ENCODE results near the gene UBE2D2.

The UBE2D2 gene

DNA sequence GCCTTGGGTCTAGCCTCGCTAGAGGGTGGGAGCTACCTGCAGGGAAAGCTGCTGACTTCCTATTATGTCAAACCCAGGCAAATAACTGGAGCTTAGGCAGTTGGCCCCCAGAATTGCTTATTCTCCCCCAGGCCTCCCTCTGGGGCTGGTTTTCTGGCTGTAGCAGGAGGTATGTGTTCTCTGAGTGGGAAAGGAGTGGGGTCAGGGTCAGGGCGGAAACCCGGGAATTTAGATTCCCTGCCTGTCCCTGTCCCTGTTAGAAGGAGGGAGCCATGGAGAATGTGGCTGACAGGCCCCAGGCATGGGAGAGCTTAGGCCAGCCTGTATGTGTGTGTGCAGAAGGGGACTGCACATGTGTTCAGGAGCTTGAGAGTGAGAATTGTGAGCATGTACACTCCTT is 73.4 kb downstream of the UBE2D2 start:
- no peak for DNase-seq (ENCODE audit: low read depth in 1 of 2, low spot score in 1 of 2)

DNA sequence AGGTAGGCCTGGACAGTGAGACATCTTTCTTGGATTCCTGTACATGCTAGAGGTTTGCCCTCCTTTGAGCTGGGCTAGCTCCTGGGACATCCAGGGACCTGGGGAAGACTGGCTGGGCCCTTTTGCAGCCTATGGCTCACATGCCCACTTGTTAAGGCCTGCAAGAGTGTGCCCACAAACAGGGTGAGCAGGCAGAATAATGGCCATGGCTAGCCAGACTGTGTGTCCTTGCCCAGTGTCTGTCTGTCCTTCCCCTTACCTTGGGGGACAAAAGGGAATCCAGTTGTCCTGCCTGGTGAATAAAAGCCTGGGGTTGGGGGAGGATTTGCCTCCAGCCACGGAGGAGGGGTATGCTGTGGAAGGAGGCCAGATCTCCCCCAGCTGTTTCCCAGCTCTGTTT is 74.1 kb downstream of the UBE2D2 start:
- no peak for DNase-seq (ENCODE audit: low read depth in 1 of 2, low spot score in 1 of 2)

DNA sequence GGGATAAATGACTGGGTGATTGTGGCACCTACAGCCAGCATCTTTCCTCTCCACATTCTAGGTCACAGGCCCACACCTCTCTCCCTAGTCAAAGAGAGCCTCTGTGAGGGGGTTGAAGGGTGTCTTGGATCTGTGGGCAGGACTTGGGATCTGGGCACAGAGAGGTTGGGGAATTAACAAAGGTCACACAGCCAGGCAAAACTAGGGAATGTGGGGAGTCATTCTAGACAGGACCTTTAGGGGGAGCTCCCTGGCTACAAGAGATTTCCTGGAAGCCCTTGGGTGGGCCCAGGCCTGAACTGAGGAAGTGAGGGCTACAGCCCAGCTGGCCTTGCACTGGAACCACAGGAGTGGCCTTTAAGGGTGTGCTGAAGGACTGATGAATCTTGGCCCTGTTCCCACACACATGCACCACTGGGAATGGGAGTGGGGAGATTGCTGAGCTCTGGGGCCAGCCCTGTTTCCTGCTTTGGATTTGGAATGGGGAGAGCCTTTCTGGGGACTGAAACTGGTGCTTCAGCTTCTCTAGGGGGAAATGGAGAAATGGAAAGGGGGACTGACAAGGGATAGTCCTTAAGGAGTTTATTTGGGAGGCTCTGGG is 74.6 kb downstream of the UBE2D2 start:
- no peak for DNase-seq (ENCODE audit: low read depth in 1 of 2, low spot score in 1 of 2)

DNA sequence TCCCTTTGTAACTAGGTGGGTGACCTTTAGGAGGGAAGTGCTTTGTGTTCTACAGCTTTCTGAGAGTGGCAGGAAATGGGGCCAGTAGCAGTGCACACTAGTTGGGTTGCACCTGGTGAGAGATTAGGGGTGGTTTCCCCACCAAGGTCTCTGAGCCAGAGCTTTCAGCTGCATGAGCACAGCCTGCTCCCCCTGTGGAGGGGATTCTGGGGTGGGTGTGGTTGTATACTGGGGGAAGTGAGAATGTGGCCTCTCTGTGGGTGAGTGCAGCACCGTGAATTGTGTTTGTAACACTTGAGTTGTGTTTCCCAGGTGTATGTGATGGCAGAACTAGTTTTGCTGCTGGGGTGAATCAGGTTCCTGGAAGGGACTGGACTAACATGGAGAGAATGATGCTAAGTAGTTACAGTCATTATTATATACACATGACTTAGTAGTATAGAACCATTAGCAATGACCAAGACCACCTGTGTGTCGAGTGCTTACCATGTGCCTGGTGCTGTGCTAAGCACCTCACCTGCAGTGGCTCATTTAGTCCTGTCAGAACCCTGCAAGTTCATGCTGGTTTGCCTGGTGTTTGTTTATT is 75.2 kb downstream of the UBE2D2 start:
- peak in 1 of 2 donors; percentile 18 for DNase-seq (ENCODE audit: low read depth in 1 of 2, low spot score in 1 of 2)

DNA sequence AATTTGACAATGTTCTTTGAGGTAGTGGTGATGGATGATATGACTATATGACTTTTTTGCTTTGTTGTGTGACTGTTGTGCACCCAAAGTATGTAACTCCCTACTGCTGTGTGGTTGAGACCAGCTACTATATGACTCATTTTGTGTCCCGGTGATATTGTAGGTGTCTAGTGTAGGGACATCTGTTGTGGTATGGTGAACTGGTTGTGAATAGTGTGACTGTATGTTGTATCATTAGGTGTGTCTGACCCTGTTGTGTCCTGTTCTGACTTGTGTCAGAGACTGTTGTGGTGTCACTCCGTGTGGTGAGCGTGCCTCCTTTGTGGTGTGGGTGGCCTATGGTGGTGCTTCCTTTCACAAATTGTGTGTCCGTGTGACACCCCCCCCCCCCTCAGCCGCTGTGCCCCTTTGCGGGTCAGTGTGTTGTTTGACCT is 75.9 kb downstream of the UBE2D2 start:
- DNase-seq (ENCODE audit: low read depth in 1 of 2, low spot score in 1 of 2): no peak

DNA sequence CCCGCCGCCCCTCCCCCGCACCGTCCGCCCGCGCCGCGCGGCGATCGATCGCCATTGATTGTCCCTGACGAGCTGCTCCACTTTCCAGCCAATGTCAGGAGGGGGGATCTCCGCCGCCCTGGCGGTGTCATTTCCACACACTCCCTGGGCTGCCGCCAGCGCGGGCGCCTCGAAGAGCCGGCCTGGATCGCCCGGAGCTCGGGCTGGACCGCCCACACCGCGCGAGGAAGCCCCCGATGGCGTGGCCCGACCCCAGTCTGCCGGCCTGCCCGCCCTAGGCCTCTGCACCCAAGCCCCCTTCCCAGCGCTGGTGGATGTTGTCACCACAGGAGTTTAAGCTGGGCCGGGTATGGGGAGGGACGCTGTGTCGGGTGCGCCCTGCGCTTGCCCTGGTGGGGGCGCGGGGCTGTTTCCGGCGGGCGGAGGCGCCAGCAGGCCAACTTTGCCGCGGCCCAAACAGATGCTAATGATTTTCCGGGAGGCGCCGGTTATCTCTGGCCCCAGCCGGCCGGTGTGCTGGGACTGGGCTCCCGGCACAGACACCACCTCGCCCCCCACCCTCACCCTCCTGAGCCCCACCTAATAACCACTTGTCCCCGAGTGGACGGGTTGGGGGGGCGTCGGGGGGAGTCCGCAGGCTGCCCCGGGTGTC is 76.4 kb downstream of the UBE2D2 start:
- no peak for DNase-seq (ENCODE audit: low read depth in 1 of 2, low spot score in 1 of 2)

DNA sequence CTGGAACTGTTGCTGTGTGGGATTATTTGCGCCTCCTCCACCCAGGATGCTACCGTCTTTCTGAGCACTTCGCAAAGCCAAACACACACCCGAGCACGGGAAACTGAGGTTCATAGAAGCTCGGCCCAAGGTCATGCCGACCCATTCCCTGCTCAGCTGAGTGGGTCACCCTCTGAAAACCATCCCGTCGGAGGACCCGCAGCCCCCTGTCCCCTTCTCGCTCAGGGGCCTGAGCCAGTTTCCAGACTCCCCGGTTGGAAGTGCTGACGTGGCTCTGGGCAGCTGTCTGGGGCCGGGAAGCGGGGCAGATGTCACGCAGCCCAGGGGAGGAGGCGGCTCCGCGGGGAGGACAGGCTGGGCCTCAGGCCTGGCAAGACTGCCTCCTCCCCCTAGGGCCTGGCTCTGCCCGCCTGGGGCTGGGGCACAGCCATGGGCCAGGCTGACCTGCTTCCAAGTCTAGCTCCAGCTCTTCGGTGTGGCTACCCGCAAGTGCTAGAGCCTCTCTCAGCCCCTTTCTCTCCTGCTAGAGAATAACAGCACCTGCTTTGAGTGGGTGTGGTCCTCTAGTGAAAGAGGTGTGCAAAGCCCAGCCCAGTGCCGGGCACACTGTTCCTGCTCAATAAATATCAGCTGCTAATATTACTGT is 77.1 kb downstream of the UBE2D2 start:
- DNase-seq (ENCODE audit: low read depth in 1 of 2, low spot score in 1 of 2): no peak

DNA sequence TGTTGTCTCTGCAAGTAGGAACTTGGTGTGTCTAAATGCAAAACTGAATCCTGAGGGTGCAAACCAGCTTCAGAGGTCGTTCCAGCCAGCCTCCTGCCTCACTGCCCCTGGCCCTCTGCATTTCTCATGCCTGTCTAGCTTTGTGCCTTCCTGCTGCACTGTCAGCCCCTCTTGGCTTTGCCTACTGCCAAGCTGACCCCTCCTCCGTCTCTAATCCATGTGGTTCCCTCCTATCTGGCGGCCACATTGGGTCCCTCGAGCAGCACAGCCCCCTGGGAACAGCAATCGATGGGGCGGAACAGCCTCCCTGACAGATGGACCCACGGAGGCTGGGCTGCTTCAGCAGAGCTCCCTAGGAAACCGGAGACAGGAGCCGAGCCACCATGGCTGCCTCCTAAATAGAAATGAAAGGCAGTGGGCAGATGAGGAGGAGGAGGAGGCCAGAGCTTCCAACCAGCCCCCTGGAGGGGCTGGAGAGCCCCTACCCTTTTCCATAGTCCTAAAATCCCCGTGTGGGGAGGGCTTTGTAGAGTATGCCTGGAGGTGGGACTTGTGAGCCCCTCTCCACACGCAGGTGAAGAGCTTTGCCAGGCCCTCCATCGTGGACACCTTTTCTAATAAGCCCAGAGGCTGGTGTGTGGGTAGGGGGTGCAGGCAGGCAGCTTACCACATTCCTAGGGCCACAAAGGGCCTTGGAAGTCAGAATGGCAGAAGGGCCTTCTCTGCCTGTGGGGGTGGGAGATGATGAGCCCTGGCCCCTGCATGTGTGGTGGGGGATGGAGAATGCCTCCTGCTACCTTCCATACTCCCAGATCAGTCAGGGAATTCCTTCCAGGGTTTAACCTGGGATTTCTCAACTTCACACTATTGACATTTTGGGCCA is 77.8 kb downstream of the UBE2D2 start:
- DNase-seq (ENCODE audit: low read depth in 1 of 2, low spot score in 1 of 2): no peak

DNA sequence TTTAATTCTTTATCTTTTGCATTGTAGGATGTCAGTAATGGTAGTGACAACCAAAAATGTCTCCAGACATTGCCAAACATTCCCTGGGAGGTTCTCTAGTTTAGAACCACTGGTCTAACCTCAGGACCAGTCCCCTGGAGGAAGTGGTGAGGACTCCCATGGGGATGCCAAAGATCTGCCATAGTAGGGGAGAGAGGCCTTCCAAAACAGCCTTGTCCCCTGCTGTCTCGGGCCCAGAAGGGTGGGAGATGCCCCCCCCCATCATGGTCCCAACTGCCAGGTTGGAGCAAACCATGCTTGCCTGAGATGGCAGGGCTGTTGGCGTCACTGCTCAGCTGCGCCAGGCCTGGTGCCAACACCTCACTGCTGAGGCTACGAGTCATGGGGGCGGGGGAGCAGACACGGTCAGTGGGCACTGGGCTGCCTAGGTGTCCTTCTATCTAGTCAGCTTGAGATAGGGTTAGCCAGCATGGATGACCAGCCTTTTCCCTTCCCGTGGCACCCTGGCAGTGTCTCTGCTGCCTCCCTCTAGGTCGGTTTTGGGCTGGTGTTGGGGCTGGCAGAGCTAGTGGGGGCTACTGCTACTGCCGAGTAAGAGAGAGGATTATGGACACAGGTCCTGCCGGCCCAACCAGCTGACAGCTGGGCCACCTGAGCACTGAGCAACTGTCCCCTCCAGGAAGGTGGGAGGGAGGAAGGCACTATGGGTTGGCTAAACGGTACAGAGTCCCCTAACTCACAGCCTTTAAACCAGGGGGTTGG is 78.7 kb downstream of the UBE2D2 start:
- DNase-seq (ENCODE audit: low read depth in 1 of 2, low spot score in 1 of 2): no peak

DNA sequence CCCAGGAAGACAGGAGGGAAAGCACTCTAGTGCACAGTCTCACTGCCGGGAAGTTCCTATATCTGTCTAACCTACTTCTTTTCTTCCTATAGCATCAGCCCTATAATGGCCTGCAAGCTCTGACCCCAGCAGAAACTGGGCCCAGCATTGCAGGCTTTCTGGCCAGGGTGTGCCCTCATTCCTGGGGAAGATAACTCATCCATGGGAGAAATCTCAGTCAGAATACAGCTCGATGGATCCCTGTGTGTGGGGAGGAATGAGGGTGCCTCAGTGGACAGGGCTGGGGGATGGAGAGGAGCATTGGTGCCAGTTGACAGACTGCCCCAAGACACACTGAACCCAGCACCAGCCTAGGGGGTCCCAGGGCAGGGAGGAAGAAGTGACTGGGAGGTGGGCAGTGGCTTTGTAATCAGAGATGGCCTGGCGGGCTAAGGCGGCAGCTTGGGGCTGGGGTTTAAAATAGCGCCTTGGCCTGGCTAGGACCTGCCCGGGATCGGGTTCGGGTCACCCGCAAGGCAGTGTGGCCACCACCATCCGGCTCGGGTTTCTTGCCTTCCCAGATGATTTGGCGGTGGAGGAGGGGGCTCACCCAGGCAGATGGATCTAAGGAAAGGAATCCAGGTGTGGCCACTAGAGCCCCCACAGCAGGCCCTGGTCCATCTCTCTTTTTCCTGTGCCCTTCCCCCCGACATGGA is 79.4 kb downstream of the UBE2D2 start:
- DNase-seq (ENCODE audit: low read depth in 1 of 2, low spot score in 1 of 2): no peak

DNA sequence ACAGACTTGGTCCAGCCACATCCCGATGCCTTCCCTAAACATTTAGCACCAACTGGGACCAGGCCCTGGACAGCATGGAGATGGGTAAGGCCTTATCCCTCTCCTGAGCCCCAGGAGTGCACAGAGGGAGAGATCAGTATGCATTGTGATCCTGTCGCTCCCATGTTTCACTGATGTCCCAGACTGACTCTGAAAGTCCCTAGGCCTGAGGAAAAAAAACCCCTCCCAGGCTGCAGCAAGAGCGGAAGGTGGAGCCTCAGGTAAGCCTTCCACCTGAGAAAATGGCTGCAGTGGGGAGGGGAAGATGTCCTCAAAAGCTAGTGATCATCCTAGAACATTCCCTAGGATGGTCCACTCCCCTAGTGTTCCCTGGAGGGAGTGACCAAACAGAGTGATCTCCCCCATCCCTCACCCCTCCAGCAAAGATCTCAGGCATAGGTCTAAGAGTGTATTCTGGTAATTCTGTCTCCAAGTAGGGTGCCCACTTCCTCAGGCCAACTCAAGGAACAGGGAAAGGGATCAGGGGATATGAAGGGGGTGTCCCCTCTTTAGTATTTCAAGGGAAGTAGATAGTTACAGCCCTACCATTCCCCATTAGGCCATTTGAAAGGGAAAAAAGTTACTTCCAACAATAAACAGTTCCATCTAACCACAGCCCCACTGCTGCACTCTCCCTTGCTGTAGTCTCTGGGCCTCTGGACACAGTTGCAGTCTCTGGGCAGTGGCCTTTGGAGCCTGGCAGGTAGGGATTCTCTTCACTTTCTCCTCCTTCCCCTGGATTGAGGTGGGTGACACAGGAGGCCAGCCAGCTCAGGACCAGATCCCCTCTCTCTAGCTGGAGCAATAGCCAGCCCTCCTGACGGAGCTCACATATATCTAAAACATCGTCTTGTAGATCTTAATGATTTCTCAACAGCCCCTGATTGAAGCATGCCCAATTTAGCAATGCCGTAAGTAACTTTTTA is 80.3 kb downstream of the UBE2D2 start:
- DNase-seq (ENCODE audit: low read depth in 1 of 2, low spot score in 1 of 2): no peak

DNA sequence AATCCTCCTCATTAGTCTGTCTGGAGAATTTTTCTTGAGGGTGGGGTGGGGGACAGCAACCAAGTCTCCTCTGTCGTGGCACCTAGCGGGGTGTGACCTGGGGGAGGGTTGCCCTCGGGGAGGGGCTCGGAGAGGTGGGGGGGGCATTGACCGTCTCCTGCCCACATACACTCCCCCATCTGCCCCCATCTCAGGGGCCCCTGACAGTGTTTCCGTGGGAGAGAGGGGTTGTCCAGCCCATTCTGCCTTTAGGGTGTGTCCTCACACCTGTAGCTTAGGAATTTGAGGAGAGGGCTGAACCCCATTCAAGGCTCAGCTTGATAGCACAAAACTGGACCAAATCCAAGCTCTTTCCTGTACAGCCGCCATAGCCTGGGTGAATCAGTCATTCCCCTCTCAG is 81.1 kb downstream of the UBE2D2 start:
- DNase-seq (ENCODE audit: low read depth in 1 of 2, low spot score in 1 of 2): no peak

DNA sequence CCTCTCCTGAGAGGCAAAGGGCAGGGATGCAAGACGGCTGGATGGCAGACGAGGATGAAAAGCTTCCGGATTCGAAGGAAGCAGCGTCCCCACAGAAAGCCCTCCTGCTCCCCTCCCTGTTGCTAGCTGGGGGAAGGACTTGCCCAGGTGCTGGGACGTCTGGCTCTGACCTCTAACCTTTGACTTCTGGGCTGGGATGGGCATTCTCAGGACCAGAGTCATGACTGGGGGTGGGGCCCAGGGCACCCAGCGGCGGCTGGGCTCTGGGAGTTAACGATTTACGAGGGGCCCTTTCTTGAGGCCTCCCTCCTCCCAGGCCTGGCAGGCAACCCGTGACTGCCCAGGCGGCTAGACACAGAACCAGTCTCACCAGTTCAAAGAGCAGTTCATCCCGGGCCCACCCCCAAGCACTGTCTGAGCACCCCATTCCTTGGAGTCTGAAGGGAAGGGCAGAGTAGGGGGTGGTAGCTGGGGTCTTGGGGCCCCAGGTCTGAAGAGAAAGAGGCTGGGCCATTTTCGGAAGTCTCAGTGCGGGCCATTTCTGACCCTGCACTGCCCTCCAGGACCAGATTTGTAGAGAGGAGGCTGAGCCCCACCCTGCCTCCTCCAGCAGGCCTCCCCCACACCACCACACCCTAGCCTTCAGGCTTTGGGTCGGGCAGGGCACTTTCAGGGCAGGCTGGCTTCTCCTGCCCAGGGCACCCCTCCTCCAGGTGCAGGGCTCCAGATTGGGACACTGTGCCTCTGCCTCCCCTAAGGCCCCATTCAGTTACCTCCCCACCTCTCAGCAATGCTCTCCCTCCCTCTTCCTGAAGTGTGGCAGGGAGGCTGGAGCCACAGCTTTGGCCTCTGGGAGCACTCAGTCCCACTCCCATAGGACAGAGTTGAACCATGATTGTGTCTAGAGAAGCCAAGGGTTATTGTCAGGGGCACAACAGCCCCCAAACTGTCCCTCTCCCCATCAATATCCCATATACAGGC is 82.0 kb downstream of the UBE2D2 start:
- DNase-seq (ENCODE audit: low read depth in 1 of 2, low spot score in 1 of 2): no peak

DNA sequence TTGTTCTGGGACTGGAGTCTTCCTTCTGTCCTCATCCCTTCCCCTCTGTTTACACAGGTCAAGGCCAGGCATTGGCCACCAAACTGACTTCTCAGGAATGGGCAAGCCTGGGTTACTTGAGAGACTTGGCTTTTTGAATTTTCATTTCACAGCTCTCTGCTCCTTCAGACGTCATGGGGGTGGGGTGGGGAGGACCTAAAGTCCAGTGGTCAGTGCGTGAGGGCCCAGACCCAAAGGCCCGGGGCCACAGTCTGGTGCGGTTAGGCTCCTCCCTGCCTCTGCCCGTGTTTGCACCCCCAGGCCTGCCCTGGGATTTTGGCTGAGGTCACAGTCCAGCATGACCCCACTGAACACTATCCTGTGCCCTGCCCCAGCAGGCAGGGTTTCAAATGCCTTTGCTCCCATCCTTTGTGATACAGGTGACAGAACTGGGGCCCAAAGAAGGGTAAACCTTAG is 82.9 kb downstream of the UBE2D2 start:
- no peak for DNase-seq (ENCODE audit: low read depth in 1 of 2, low spot score in 1 of 2)

DNA sequence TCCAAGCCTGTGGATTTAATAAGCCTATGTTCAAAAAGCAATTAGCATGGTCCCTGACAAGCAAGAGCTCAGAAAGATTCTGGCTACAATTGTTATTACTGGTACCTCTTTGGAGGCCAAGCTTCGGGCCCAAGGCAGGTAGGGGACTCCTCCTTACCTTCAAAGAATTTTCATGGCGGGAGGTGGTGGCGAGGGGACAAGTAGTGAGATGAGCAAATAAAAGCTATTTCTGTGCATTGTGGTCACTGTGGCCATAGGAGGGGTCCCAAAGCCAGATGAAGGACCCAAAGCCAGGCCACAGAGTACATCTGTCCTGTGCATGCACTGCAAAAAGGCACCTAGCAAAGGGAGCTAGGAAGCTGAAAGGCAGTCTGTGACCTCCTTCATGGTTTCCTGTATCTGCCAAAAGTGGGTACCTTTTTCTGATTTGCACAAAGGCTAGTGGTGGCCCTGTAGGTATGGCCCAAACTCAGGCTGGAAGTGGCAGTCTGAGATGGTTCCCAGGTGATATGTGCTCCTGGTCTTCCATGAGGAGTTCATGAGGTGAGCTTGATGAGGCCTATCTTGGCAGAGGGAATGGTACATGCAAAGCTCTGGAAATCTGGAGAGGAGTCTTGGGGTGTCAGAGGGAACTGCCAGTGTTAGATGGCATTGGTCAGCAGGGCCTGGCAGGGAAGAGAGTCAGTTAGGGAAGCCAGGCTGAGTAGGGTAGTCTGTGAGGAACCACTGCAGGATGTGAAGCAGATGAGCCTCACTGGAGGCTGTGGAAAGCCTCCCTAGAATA is 83.7 kb downstream of the UBE2D2 start:
- DNase-seq (ENCODE audit: low read depth in 1 of 2, low spot score in 1 of 2): no peak

DNA sequence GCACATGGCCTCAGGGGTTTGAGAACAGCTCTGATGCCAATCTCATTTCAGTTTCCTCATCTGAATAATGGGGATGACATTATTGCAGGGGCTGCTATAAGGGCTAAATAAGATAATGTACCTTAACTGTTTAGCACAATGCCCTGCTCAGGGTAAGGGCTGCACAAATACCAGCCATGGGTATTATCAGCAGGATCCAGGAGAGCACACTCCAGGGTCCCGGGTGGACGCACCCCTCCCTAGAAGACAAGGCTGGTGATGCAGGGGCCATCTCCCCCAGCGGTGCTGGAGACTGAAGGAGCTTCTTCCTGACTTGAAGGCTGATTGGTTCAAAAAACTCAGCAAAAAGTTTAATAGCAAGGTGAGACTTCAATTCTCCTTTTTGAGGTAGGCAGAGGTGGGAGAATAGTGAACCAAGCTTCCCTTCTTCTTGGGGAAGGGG is 84.3 kb downstream of the UBE2D2 start:
- DNase-seq (ENCODE audit: low read depth in 1 of 2, low spot score in 1 of 2): no peak

DNA sequence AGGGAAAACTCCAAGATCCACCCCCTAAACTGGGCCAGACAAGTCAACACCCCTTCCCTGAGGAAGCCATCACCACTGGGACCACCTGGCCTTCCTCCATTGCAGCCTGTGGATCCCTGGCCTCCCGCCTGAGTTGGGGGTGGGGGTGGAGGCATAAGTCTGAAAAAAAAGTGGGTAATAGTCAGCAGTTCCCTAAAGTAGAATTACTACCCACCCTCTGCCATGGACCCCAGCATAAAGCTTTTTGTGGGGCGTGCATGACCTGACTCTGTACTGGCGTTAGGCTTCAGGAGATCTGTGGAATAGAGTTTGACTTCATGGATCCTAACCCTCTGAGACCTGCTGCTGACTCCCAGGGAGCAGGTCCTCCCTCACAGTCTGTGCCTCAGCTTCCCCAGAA is 85.0 kb downstream of the UBE2D2 start:
- no peak for DNase-seq (ENCODE audit: low read depth in 1 of 2, low spot score in 1 of 2)

All from stimulated activated CD4-positive, alpha-beta T cell treated with anti-CD3 and anti-CD28 coated beads, Interleukin-15, amount 100 ng/mL, for 1 hour (primary cell).